Neural progenitor cell (in vitro differentiated cells): ENCODE data around the gene IL4I1.

Source experiments
- CTCF ChIP-seq: fragments of 200-600 bp; sonication (generic); IDR thresholded peaks from 2 replicates; pipeline ENCODE4 v1.5.1; 2017; ENCODE audit warnings: antibody characterized with exemption, mild to moderate bottlenecking
- EZH2 ChIP-seq: fragments of 200-600 bp; sonication (generic); IDR thresholded peaks from 2 replicates; pipeline ENCODE4 v1.6.1; 2017; ENCODE audit warnings: antibody characterized with exemption, mild to moderate bottlenecking, moderate library complexity

- no peak for TF ChIP-seq CTCF
- no peak for TF ChIP-seq EZH2
Measured at GRCh38 chr19:49915271-49915670, 18.6 kb upstream of the IL4I1 start.
